HG02852 (cell line): ENCODE data around the gene PCNX4.
"Not testable (repeated sequence)": the region's sequence is repeated elsewhere in the genome, so short reads cannot be mapped to it uniquely, and the experiment has no call there.

Experiments
- ATAC-seq: cut with Tn5 transposase; IDR thresholded peaks from one replicate; pipeline ENCODE4 v1.9.1; 2021; ENCODE audit warnings: mild to moderate bottlenecking, moderate library complexity; ENCODE audit not compliant: unreplicated experiment

PCNX4 gene

DNA sequence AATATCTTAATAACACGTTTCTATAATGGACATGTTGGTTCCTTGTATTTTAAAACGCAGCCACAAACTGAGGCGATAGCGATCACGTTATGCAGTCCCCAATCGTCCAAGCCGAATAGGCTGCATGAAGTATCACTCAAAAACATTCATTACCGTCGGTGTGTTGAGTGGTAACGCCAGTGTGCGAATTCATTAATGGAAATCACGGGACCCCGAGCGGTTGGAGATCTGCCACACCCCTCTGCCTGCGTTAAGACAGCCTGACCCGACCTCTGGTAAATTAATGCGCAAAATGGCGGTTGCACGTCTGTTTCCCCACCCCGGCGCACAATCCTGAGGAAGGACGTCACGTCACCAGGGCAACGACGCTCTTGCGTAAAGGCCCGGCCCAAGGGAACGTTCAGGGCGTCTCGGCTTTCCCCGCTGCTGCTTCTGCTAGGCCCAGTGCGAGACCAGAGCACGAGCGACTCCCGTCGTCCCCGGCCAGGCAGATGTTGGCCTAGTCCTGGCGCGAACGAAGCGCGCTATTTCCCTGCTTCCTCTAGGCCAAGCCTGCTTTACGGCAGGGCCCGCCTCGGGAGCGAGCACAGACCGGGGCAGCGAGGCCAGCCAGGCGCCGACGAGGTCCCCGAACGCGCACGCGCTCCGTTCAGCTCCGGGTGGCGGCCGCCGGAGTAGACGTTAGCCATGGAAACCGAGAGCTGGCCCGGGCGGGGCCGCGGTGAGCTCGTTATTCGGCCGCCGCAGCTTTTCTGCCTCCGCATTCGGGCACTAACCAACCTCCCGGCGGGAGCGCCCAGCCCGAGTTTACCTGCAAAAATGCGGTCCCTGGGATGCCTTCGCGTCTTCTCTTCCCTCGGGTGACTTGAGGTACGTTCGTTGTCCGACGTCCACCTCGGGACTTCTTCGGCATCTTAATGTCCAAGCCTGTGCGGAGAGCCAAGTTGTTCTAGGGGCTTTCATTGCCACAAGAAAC lies at the start of gene PCNX4:
PCNX4 (plus strand) TSS at position 374 of the 976 bp plus-strand sequence. CDS start 15,716 bp downstream, outside the sequence.
- peak; percentile 95 for ATAC-seq

DNA sequence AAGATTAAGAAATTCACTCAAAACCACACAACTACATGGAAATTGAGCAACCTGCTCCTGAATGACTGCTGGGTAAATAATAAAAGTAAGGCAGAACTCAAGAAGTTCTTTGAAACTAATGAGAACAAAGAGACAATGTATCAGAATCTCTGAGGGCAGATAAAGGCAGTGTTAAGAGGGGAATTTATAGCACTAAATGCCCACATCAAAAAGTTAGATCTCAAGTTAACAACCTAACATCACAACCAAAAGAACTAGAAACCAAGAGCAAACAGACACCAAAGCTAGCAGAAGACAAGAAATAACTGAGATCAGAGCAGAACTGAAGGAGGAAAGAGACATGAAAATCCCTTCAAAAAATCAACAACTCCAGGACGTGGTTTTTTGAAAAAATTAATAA lies 43.7 kb upstream of the PCNX4 start:
- not testable (repeated sequence) for ATAC-seq

DNA sequence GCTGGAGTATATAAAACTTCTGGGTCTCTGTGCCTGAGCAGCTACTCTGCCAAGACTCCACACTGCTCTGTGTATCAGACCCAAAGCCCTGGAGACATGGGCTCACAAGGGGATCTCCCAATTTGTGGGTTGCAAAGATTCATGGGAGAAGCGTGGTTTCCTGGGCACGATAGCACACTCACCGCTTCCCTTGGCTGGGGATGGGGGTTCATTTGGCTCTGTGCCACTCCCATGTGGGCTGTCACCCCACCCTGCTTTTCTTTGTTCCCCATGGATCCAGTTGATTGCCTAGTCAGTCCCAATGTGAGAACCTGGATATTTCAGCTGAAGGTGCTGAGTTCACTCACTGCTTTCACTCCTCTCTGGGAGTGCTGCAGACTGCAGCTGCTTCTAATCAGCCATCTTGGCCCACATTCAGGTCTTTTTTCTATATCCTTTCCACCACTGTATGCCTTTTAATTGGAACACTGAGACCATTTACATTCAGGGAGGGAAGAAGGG lies 40.0 kb upstream of the PCNX4 start:
- ATAC-seq, result no peak

DNA sequence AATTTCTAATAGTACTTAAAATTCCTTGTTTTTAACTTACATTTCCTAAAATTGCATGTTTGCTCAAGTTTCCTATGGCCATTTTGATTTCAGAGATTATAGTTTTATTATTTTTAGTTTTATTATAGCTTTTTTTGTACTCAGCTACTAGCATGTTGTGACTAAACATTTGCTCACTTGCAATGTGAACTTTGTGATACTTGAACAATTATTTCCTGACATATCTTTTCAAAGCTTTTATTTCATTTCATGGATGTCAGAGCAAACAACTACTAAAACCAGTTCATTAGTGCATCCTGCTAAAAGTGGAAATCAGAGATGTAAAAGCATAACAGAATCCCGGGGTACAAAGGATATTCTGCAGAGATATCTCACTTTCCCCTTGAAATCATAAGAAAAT lies 33.6 kb upstream of the PCNX4 start:
- ATAC-seq, result no peak

DNA sequence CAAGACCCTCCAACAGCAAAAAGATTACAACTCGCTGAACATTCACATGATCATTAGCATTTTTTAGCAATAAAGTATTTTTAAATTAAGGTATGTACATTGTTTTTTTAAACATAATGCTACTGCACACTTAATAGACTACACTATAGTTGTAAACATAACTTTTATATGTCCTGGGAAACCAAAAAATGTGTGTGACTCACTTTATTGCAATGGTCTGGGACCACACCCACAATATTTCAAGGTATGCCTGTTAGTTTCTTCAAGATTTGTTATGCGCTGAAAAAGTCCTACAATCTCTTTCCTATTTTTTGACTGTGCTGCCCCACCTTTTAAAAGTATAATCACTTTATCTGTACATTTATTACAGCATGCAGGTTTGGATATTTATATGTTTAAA lies 30.4 kb upstream of the PCNX4 start:
- ATAC-seq, result no peak

DNA sequence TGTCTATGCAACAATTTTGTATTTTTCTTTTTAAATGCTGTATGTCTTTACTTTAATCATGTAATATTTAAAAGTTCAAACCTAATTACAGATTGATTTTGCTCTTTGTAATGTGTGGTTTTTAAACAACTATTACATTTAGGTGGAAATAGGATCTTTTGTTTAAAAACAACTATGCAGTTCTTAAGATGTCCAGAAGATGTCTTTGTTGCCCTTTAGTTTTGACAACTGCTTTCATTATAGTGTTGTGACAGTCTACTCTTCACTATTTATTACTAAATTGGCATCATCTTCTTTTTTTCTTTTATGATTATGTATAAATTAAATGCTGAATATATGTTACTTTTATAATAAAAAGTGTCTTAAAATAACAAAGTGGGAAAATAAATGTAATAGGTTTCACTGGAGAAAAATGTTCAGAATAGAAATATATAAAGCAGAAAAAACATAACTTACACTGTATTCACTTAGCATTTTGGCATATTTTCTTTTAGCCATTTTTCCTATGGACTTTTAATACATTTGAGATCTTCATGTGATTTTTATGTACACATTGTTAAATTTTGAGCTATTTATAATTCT lies 27.1 kb upstream of the PCNX4 start:
- ATAC-seq, result peak; percentile 68

DNA sequence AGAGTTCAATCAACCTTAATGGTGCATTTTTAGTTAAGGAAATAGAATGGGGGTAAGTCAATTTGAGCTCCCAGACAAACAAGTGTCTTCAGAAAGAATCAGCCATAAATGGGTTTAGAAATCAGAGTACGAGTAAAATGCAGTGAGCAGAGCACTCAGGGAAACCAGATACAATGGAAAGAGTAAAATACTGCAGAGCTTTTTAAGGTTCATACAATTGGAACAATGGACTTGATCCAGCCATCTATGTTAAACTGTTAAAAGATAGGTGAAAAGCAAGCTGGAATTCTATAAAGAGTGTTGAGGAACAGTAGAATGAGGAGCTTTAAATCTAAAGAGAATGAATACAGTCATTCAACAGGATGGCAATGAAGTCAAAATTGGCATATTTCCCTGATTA lies 23.8 kb upstream of the PCNX4 start:
- ATAC-seq, result no peak

DNA sequence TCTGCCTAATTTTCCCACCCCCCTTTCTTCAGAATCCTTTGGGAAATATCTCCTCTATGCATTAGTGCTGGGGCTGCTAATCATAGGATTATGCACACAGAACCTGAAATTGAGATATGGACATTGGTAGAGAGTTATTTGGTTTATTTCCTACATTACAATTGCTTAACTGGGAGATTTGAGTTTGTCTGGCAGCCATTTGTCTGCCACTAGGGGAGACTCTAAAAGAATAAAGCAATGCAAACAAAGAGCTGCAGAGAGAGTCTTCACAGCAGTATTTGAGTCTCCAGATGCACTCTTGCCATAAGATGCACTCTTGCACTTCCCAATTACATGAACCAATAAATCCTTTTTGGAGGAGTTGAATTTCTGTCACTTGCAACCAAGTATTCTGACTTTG lies 12.0 kb upstream of the PCNX4 start:
- ATAC-seq, result no peak

DNA sequence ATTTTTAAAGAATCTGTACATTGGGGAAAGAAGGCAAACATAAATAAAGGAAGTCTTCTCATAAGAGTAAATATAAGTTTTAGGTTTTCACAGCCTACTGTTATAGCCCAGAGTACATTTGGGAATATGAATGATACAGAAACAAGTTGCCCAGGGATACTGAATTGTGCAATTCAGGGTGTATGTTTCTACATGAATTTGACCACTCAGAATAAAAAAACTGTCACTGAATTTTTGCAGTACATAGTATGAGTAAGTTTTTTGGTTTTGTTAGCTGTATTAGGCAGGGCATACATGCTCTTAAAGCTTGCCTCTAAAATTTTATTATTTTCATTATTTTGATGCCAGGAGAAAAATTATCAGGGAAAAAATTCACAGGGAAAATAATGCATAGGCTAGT lies 6.6 kb upstream of the PCNX4 start:
- no peak for ATAC-seq

DNA sequence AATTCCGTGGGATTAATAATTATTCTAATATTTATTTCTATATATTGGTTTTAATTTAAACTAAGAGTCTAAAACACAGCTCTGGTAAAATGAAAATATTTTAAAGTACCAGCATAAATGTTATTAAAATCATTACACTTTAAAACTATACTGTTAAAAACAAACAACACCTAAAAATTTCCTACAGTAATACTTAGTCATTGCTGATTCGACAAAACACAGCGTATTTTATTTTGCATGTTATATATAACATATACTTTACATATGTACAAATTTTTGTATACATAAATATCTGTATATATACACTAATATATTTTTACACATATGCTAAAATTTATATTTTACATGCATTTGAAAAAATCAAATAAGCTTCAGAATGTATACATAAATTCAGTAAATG lies 6.0 kb upstream of the PCNX4 start:
- ATAC-seq, result no peak

DNA sequence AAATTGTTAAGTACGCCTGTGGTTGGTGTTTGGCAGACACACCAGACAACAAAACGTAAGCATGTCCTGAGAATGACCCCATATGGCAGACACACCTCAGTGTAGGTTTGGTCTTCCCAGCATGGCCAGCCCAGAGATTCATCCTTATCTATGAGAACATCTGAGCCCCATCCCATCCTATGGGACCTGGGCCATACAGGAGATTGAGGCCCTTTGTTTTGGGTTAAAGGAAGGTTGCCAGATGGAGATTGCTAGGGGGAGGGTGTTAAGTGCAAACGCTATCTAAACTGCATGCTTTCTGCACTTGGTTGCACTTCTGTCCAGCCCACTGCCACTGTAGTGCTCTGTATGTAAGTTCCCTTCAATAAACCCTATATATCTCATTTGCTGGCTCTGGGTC lies 4.1 kb upstream of the PCNX4 start:
- ATAC-seq, result no peak

DNA sequence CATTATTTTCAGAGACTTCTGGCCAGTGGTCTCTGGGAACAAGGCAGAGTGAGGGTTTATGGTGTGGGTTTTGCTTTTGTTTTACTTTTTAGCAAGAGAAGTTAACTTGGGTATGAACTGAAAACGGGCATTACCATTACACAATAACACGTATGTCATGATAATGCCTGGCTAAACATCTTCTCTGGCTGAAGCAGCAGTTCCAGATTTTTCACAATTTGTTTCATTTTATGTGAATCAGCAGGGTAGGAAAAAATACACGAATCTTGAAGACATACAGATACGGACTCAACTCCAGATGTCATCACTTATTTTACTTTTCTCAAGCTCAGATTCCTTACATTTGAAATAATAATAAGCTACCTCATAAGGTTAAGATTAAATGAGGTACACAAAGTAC lies 2.5 kb upstream of the PCNX4 start:
- ATAC-seq, result no peak

DNA sequence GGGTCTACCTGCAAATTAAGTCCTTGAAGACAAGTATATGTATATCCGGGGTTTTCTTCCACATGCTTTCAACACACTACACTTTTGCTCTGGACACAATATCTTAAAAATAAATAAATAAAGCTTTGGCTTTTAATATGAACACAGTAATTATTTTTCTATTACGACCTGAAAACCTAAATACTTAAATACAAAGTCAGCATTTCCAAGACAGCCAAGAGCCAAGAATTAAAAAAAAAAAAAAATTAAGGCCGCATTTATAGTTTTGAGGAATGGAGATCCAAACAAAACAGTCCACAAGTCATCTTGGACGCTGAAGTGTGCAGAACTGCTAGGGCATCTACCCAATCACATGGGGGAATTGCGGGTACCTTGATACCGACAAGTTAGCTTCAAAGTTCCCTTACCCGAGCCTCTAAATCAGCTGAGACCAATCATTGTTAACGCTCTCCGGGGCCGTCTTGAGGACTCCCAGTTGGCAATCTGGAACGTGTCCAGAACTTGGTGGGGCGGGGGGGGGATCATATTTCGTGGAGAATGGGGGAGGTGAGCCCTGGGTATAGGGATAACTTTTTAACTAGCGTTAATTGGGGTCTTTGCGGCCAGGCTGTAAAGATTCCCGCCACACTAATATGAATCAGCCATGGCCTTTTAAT lies 731 bp upstream of the PCNX4 start:
- no peak for ATAC-seq

DNA sequence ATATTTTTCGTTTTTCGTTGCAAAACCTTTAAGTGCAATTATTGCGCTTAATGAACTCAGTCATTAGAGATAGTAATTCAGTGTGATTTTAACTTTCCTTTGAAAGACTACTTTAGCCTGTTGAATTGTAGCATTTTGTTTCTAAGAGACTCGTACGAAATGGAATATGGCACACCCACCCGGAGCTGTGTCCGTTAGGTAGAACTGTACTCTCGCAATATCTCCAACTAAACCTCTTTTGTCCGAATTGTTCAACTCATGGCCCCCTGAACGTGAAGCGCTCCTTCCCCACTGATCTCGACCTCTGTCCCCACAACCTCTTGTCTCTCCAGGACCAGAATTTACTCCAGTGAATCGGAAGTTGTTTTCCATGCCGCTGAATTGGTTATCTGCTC lies 800 bp downstream of the PCNX4 start:
- no peak for ATAC-seq

DNA sequence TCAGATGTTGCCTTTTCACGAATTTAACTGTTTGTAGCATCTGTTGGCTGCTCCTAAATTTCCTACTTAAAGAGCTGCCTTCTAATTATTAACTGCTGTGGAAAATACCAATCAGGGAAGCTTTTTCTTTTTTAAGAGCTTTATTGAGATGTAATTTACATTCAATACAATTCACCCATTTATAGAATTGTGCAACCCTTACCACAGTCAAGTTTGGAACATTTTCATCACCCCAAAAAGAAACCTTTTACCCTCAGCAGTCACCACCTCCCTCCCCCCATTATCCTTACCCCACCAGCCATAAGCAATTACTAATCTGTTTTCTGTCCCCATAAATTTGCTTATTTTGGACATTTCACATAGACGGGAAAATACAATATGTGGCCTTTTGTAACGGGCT lies 1.4 kb downstream of the PCNX4 start:
- no peak for ATAC-seq

DNA sequence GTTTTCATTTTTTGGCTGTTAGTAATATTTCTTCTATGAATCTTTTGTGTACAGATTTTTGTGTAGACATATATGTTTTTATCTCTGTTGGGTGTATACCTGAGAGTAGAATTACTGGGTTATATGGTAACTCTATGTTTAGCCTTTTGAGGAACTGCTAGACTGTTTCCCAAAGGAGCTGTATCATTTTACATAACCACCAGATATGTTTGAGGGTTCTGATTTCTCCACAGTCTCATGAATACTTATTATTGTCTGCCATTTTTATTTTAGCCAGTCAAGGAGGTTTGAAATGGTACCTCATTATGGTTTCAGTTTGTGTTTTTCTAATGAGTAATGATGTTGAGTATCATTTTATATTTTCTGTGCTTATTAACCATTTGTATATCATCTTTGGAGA lies 1.9 kb downstream of the PCNX4 start:
- no peak for ATAC-seq

DNA sequence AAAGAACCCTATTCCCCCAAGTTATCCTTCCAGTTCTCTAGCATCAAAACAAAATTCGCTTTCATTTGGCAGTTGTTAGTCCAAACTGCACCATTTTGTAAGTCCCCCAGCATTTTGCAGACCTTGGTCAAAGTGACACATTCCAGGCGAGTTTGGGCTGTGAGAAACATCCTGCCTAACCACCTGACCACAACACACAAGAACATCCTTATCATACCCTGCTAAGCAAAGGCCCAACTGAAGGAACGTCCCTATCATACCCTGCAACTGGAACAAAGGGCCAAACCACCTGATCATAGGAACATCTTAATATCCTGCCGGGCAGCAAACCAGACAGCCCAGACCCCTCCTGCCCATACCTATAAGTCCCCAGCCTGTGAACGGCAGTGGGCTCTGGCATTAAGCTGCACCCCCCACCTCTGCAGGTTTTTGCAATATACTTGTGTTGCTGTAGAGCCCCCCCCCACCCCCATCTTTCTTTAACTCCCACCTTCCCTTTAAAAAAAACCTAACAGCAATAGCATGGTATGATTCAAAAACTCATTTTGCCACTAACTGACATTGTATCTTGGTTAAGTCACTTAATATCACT lies 2.7 kb downstream of the PCNX4 start:
- ATAC-seq, result no peak

DNA sequence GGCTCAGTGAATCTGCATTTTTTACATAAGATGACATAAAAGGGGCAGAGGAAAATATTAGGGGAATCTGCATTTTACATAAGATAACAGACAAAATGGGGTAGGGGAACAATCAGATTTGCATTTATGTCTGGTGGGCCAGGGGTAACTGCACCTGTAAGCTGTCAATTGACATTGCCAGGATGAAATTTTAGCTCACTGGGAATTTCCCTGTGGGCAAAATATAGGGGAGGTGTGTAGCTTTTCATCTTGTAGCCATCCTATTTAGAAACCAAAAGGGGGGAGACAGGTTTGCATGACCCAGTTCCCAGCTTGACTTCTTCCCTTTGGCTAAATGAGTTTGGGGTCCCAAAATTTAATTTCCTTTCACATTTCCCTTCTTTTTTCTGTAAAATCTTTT lies 3.5 kb downstream of the PCNX4 start:
- ATAC-seq, result no peak

DNA sequence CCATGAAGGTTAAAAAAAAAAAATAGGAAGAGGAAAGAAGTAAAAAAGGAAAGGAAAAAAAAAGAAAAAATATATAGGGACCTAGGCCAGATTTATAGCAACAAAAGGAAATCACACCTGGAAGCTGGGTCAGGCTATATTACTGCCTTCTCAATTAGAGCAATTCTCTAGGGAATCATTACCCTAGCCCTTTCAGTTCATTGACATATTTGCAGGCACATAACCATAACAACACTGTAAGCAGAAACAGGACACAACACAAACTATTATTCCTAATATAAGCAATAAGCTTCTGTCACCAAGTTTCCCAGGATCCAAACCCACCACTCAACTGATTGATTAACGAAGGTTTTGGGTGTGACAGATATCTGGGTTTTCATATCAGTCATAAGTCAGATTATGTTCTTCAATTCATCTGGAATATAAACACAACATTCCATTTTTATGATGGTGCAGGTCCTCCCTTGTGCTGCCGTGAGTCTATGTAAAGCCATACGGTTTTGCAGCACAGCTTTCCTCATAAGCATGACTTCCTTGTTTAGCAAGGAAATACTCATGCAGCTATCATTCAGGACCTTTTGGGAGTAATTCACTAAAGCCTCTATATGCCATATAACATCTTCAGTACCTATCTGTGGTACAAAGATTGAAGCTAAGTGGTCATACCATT lies 4.2 kb downstream of the PCNX4 start:
- ATAC-seq, result no peak

DNA sequence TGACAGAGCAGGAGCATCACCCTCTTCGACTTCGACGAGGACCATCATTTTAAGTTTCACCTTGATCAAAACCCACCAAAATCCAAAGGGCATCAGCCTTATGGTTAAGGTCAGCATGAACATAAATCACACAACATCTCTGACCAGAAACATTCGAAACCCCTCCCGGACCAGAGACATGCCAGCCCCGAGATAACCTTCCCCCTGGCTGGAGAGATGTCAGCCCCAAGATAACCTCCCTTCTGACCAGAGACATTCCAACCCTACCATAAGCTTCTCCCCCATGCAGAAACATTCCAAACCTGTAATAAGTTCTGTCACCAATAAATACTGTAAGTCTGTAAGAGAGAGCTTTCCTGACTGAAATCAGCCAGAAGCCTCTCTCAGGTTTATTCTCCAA lies 6.3 kb downstream of the PCNX4 start:
- ATAC-seq, result no peak

DNA sequence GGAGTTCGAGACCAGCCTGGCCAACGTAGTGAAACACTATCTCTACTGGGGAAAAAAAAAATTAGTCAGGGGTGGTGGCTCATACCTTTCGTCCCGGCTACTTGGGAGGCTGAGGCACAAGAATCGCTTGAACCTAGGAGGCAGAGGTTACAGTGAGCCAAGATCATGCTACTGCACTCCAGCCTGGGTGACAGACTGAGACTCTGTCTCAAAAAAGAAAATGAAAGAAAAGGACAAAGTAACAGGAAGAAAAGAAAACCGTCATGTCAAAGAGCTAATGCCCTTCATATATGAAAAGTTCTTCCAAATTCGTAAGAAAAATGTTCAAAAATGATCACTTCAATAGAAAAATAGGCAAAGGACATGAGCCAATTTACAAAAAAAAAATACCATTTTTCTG lies 8.1 kb downstream of the PCNX4 start:
- ATAC-seq, result not testable (repeated sequence)
